GM15510 (cell line): ENCODE measurements around the gene TH.

ENCODE experiments used
- POLR2A ChIP-seq: IDR thresholded peaks from 3 replicates; pipeline ENCODE4 v1.6.1; 2011; ENCODE audit warnings: borderline replicate concordance; ENCODE audit not compliant: insufficient read length; ENCODE audit errors: extremely low read depth

TH gene

GRCh38 chr11:2138431-2139122 is 33.0 kb downstream of the TH start:
- TF ChIP-seq POLR2A = no peak

GRCh38 chr11:2138068-2138430 is 33.6 kb downstream of the TH start:
- TF ChIP-seq POLR2A = no peak

DNA sequence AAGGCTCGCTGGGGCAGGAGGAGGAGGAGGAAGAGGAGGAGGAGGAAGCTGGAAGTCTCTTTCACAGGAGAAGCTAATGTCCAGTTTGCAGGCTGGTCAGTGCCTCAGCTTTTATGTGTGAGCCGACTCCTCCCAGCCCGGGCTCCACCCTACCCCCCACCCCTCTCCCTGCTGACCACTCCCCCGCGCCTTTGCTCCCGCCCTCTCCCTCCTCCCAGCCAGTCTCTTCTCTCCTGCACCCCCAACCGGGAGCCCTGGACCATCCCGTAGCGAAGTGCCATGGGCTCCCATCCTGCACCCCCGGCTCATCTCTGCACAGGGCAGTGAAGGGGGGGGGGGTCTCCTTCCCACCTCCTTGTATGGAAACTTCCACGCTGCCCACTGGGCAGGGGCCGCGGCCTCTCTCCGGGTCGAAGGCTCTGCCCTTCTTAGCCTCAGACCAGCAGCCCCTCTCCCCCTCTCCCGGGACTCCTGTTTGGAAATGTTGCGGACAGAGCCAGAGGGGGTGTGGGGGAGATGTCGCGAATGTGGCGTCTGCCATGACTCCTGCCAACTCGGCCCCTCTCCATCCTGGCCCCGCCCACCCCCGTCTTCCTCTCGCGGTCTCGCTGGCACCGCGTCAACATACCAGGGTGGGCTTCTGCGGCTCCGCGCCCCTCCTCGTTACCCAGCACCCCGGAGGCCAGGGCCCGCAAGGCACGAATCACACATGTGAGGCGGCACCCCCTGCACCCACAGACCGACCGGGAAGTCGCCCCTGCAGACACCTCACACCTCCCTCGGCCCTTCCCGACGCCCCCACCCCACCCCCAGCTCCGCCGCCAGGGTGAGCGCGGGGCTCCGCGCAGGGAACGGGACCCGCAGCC is 34.2 kb downstream of the TH start:
- no peak for TF ChIP-seq POLR2A

GRCh38 chr11:2136952-2137201 is 34.7 kb downstream of the TH start:
- no peak for TF ChIP-seq POLR2A

DNA sequence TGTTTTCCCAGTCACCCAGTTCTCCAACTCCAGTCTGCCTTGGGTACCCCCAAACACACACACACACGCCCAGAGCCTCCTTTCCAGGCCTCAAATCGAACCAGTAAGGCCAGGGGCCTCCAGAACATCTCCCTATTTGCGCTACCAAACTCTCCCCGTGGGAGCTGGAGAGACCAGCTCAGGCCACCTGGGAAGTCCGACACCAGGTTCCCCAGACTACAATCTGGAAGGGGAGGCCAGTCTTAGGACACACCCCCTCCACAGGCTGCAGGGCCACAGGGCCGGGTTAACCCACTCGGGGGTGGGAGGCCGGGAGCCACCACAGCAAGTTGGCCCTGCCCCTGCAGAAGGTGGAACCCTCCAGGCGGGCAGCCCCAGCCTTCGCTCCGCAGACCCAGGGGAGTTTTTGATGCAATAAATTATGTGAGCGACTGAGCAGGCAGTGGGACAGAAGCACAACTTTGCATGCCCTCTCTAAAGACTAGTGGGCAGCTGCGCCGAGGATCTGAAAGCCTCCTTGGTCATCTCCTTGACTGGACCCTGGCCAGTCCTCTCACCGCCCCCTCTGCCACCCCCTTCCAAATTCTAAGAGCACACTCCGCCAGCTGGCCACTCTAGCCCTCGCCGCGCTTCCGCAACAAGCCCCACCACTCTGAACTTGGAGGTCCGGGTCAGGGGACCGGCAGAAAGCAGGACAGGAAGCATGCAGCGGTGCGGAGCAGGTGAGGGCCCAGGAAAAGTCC is 35.2 kb downstream of the TH start:
- TF ChIP-seq POLR2A = no peak

DNA sequence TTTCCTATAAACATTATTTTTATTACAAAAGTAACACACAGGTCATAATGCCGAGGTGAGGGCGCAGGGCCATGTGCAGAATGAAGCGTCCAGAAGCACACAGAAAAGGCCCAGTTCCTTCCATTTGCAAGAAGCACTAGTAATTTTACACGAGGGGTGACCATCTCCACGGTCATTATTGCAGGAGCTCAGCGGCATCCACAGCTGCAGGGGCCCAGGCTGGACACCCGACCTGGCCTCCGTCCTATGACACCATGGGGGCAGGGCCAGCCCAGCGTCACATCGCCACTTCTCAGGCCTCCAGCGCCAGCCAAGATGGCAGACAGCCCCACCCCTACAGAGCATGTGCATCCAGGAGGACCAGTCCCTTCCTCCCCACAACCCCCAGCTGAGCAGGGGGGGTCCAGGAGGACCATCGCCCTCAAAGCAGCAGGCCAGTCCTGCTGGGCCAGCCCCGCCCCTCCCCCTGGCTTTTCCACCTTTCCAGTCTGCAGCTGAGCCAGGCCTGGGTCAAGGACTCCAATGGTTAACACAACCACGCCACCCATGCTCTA is 35.9 kb downstream of the TH start:
- TF ChIP-seq POLR2A = no peak

- no peak for TF ChIP-seq POLR2A
Measured at GRCh38 chr11:2135018-2135569, 36.5 kb downstream of the TH start.

GRCh38 chr11:2134022-2135010 is 37.3 kb downstream of the TH start:
- no peak for TF ChIP-seq POLR2A

DNA sequence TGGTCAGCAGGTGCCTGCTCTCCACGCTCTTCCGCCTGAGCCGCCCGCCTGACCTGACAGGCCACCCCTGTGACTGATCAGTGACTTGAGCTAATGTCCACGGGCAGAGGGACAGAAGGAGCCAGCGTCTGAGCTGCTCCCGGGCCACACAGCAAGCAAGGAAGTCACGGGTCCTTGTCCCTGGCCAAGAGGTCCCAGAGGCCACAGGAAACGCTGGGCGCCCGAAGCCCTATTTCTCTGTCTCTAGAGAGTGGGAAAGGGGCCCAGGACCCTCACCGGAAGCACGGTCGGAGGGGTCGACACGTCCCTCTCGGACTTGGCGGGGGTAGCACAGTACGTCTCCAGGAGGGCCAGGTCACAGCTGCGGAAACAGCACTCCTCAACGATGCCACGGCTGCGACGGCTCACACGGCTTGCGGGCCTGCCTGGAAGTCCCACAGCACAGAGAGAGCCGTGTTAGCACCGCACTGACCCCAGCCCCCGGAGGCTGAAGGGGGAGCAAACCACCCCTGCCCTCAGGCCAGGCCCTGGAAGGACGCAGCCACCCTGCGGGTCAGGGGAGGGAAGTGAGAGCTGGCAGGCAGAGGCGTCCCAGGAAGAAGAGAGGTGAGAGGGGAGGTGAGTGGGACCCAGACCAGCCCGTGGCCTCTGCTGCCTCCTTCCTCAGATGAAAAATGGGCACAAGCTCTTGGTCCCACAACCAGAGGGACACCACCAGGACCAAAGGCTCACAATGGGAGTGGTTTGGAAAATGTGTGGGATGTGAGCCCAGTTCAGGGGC is 38.2 kb downstream of the TH start:
- no peak for TF ChIP-seq POLR2A

DNA sequence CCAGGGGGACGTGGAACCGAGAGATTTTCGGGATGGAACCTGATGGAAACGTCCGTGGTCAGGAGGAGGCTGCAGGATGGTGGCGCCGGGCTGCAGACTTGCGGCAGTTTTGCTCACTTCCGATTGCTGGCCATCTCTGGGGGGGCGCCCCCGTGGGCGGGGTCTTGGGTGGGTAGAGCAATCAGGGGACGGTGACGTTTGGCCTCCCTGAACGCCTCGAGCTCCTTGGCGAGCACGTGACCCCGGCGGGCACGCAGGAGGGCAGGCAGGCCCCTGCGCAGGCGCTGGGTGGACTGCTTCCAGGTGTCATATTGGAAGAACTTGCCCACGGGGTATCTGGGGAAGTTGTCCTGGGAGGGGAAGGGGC is 38.8 kb downstream of the TH start:
- TF ChIP-seq POLR2A = no peak

- no peak for TF ChIP-seq POLR2A
Measured at GRCh38 chr11:2132246-2132645, 39.4 kb downstream of the TH start.

DNA sequence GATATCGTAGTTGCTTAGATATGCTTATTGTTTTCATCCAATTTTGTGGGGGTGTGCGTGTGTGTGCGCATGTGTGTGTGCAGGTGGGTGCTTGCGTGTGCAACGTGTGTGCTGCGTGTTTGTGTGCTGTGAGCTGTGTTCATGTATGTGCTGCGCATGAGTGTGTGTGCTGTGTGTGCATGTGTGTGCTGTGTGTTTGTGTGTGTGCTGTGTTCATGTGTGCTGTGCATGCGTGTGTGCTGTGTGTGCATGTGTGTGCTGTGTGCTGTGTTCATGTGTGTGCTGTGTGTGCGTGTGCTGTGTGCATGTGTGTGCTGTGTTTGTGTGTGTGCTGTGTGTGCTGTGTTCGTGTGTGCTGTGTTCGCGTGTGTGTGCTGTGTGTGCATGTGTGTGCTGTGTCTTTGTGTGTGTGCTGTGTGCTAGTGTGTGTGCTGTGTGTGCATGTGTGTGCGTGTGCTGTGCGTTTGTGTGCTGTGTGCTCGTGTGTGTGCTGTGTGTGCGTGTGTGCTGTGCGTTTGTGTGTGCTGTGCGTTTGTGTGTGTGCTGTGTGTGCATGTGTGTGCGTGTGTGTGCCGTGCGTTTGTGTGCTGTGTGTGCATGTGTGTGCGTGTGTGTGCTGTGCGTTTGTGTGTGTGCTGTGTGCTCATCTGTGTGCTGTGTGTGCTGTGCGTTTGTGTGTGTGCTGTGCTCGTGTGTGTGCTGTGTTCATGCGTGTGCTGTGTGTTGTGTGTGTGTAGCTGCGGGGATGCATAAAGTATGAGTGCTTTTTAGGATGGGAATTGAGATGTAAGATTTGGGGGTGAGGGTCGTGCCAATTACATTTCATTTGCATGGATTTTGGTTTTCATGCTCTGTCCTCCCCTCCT is 40.0 kb downstream of the TH start:
- no peak for TF ChIP-seq POLR2A
